Adipocyte (in vitro differentiated cells): ENCODE results near the gene NCR2.

Experiments used
- DNase-seq: peaks from one replicate; pipeline ENCODE4 v3.0.0-alpha.2; 2015; ENCODE audit warnings: low read depth
- H3K27me3 ChIP-seq: replicated peaks from 2 replicates; pipeline ENCODE4 v1.7.0; 2013; ENCODE audit warnings: mild to moderate bottlenecking, low read length, moderate library complexity; ENCODE audit not compliant: control insufficient read depth, insufficient read depth
- H3K36me3 ChIP-seq: 2 replicates; pipeline ENCODE4 v1.7.0; 2013; ENCODE audit warnings: low read length, mild to moderate bottlenecking, moderate library complexity; ENCODE audit not compliant: control insufficient read depth, insufficient read depth, severe bottlenecking
- H3K4me1 ChIP-seq: 2 replicates; pipeline ENCODE4 v1.7.0; 2013; ENCODE audit warnings: mild to moderate bottlenecking, low read length, moderate library complexity; ENCODE audit not compliant: control insufficient read depth, insufficient read depth
- H3K4me3 ChIP-seq: 2 replicates; pipeline ENCODE4 v1.7.0; 2013; ENCODE audit warnings: mild to moderate bottlenecking, low read length, moderate library complexity
- H3K9ac ChIP-seq: 2 replicates; pipeline ENCODE4 v1.7.0; 2013; ENCODE audit warnings: mild to moderate bottlenecking, low read length, moderate library complexity
- H3K9me3 ChIP-seq: 2 replicates; pipeline ENCODE4 v1.7.0; 2013; ENCODE audit warnings: mild to moderate bottlenecking, low read length, moderate library complexity; ENCODE audit not compliant: control insufficient read depth

NCR2 gene

DNA sequence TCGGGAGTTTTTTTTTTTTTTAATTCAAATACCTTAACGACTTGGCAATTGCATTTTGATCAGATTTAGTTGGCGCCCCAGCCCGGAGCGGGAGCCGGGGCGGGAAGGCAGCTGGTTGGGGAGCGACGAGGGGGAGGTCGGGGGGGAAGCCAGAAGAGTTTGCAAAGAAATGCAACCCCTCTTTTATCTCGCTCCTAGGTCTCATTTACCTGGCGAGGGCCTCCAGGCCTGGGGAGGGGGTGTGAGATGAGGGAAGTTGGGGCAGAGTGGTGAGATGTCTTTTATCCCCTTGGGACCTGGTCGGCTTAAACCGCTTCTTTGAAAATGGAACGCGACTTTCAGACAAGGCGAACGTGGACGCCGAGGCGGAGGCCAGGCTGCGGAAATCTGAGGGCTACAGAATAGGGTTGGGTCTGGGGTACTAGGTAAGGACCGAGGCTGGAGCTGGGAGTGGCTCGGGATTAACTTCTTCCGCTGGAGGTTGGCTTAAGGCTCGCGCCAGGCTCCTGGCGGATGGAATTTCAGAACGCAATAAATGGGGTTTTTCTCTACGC lies 40.3 kb downstream of the NCR2 start:
- no peak for DNase-seq
- Histone ChIP-seq H3K27me3 (peaks cover 91% of the 10 kb centered on the region), H3K36me3 (no peaks in the 10 kb centered on the region), H3K9ac (no peak overlapping the region), H3K4me3 (no peak overlapping the region), H3K9me3 (peaks cover 7% of the 10 kb centered on the region), H3K4me1 (peaks cover 13% of the 10 kb centered on the region)

- Histone ChIP-seq H3K36me3 (no peaks in the 10 kb centered on the region), H3K9ac (no peak overlapping the region), H3K4me1 (peaks cover 13% of the 10 kb centered on the region), H3K27me3 (peaks cover 88% of the 10 kb centered on the region), H3K9me3 (peaks cover 7% of the 10 kb centered on the region), H3K4me3 (no peak overlapping the region)
- no peak for DNase-seq
Measured at GRCh38 chr6:41376176-41376575, 40.8 kb downstream of the NCR2 start.

DNA sequence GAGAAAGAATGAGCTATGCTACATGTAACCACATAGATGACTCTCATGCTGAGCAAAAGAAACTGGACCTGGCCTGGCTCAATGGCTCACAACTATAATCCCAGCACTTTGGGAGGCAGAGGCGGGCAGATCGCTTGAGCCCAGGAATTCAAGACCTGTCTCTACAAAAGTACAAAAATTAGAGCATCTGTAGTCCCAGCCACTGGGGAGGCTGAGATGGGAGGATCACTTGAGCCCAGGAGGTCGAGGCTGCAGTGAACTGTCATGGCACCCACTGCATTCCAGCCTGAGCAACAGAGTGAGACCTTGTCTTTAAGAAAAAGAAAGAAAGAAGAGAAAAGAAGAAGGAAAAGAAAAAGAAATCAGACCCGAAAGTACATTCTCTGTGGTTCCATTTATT lies 41.7 kb downstream of the NCR2 start:
- H3K9ac ChIP-seq = no peak overlapping the region
- H3K27me3 ChIP-seq = peaks cover 85% of the 10 kb centered on the region

GRCh38 chr6:41379306-41379705 lies 43.9 kb downstream of the NCR2 start:
- no peak overlapping the region for H3K9ac ChIP-seq
- H3K36me3 ChIP-seq = no peaks in the 10 kb centered on the region
- H3K9me3 ChIP-seq = peaks cover 7% of the 10 kb centered on the region
- no peak overlapping the region for H3K4me3 ChIP-seq
- no peaks in the 10 kb centered on the region for H3K4me1 ChIP-seq
- peaks cover 76% of the 10 kb centered on the region for H3K27me3 ChIP-seq
- no peak for DNase-seq

More for the DNA sequence above, 41.7 kb downstream of the NCR2 start:
- Histone ChIP-seq H3K9me3 (peaks cover 7% of the 10 kb centered on the region), H3K4me1 (peaks cover 5% of the 10 kb centered on the region), H3K36me3 (no peaks in the 10 kb centered on the region), H3K4me3 (no peak overlapping the region)
- no peak for DNase-seq

DNA sequence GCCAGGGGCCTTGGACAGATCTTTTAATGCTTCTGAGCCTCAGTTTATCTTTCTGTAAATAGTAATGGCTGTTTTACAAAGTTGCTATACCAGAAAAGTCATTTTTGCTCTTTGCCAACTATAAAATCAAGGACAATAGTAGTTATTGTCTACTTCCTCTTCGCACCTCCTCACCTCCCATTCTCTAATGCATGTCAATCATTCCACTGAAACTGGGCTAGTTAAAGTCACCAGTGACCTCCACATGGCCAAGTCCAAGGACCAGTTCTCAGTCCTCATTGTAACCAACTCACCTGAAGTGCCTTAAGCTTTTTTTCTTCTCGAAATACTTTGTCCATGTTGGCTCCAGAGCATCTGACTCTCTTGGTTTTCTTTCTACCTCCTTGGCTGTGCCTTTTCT lies 51.2 kb downstream of the NCR2 start:
- peaks cover 6% of the 10 kb centered on the region for H3K9me3 ChIP-seq
- no peak overlapping the region for H3K4me3 ChIP-seq
- no peaks in the 10 kb centered on the region for H3K4me1 ChIP-seq
- H3K9ac ChIP-seq = no peak overlapping the region
- DNase-seq = no peak
- H3K36me3 ChIP-seq = no peaks in the 10 kb centered on the region
- peaks cover 64% of the 10 kb centered on the region for H3K27me3 ChIP-seq

GRCh38 chr6:41392246-41392645 lies 56.8 kb downstream of the NCR2 start:
- Histone ChIP-seq H3K27me3 (peaks cover 45% of the 10 kb centered on the region), H3K9me3 (peaks cover 24% of the 10 kb centered on the region), H3K4me1 (no peaks in the 10 kb centered on the region), H3K9ac (no peak overlapping the region), H3K36me3 (no peaks in the 10 kb centered on the region), H3K4me3 (no peak overlapping the region)
- DNase-seq = no peak

DNA sequence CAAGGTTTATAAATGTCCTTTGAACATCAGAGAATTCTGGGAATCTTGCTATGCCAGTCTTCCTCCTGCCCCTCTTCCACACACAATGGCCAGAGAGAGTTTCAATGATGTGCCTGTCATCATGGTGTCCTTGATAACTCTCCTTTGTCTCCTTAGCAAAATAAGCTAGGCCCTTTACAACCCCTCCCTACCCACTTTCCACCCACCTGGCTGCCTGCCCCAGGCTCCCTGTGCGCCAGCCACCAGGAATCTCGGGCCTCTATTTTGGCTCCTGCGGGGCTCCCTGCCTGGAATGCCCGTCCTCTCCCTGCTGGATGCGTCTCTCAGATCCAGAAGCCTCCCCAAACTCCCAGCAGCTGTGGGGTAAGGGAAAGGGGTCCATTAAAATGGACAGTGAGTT lies 60.9 kb downstream of the NCR2 start:
- Histone ChIP-seq H3K27me3 (peaks cover 42% of the 10 kb centered on the region), H3K4me3 (no peak overlapping the region), H3K9me3 (peaks cover 23% of the 10 kb centered on the region), H3K9ac (no peak overlapping the region), H3K4me1 (no peaks in the 10 kb centered on the region), H3K36me3 (no peaks in the 10 kb centered on the region)
- DNase-seq = no peak

- no peak for DNase-seq
- Histone ChIP-seq H3K9ac (no peak overlapping the region), H3K4me1 (peaks cover 4% of the 10 kb centered on the region), H3K36me3 (no peaks in the 10 kb centered on the region), H3K9me3 (peaks cover 21% of the 10 kb centered on the region), H3K4me3 (no peak overlapping the region), H3K27me3 (peaks cover 50% of the 10 kb centered on the region)
Measured at GRCh38 chr6:41399424-41399823, 64.0 kb downstream of the NCR2 start.
